H9 (cell line): ENCODE measurements around the gene TCF4. TPM values are rescaled to one million over a fixed set of nuclear protein-coding genes. Genes with fewer than 3 reads are reported as not detected.

Experiments used
- DNase-seq: peaks from one replicate; pipeline ENCODE4 v3.0.0-alpha.2; 2017
- H2AFZ ChIP-seq: one replicate; pipeline ENCODE4 v1.6.1; 2013; ENCODE audit warnings: mild to moderate bottlenecking, low read length, control low read depth, moderate library complexity
- H2AK5ac ChIP-seq: 2 replicates; pipeline ENCODE4 v1.6.1; 2013; ENCODE audit warnings: low read length, control low read depth, mixed read lengths; ENCODE audit not compliant: insufficient read length
- H2BK120ac ChIP-seq: one replicate; pipeline ENCODE4 v1.6.1; 2013; ENCODE audit warnings: low read depth, mild to moderate bottlenecking, low read length, control low read depth, inconsistent platforms; ENCODE audit not compliant: poor library complexity, severe bottlenecking
- H2BK12ac ChIP-seq: 2 replicates; pipeline ENCODE4 v1.6.1; 2013; ENCODE audit warnings: low read length, control low read depth, mixed read lengths, low read depth; ENCODE audit not compliant: insufficient read length
- H2BK15ac ChIP-seq: 2 replicates; pipeline ENCODE4 v1.6.1; 2013; ENCODE audit warnings: low read depth, low read length, control low read depth
- H2BK20ac ChIP-seq: one replicate; pipeline ENCODE4 v1.6.1; 2013; ENCODE audit warnings: low read depth, mild to moderate bottlenecking, low read length, control low read depth, inconsistent platforms; ENCODE audit not compliant: poor library complexity, severe bottlenecking
- H2BK5ac ChIP-seq: 2 replicates; pipeline ENCODE4 v1.6.1; 2013; ENCODE audit warnings: low read length, control low read depth, mixed read lengths; ENCODE audit not compliant: insufficient read length
- H3K14ac ChIP-seq: 2 replicates; pipeline ENCODE4 v1.6.1; 2013; ENCODE audit warnings: low read length, control low read depth; ENCODE audit not compliant: insufficient read depth
- H3K18ac ChIP-seq: 2 replicates; pipeline ENCODE4 v1.6.1; 2013; ENCODE audit warnings: low read depth, mild to moderate bottlenecking, mixed read lengths, low read length, control low read depth; ENCODE audit not compliant: insufficient read length
- H3K23ac ChIP-seq: 2 replicates; pipeline ENCODE4 v1.6.1; 2013; ENCODE audit warnings: low read length, control low read depth, mixed read lengths, low read depth; ENCODE audit not compliant: insufficient read length
- H3K23me2 ChIP-seq: 2 replicates; pipeline ENCODE4 v1.6.1; 2013; ENCODE audit warnings: low read depth, mild to moderate bottlenecking, mixed read lengths, low read length, control low read depth; ENCODE audit not compliant: insufficient read length, poor library complexity, severe bottlenecking
- H3K27ac ChIP-seq: 2 replicates; pipeline ENCODE4 v1.5.1; 2013; ENCODE audit warnings: low read length, control low read depth, mixed read lengths, low read depth; ENCODE audit not compliant: insufficient read length
- H3K27me3 ChIP-seq: 2 replicates; pipeline ENCODE4 v1.6.1; 2013; ENCODE audit warnings: low read length, control low read depth, inconsistent platforms; ENCODE audit not compliant: insufficient read depth
- H3K4ac ChIP-seq: 2 replicates; pipeline ENCODE4 v1.6.1; 2013; ENCODE audit warnings: low read depth, mild to moderate bottlenecking, control low read depth, inconsistent platforms, low read length, moderate library complexity
- H3K4me1 ChIP-seq: 2 replicates; pipeline ENCODE4 v1.6.1; 2013; ENCODE audit warnings: low read length, control low read depth, inconsistent platforms; ENCODE audit not compliant: insufficient read depth
- H3K4me2 ChIP-seq: 2 replicates; pipeline ENCODE4 v1.6.1; 2013; ENCODE audit warnings: low read length, control low read depth, mixed read lengths; ENCODE audit not compliant: insufficient read length, insufficient read depth
- H3K56ac ChIP-seq: 2 replicates; pipeline ENCODE4 v1.6.1; 2013; ENCODE audit warnings: low read depth, mild to moderate bottlenecking, mixed read lengths, low read length, control low read depth; ENCODE audit not compliant: insufficient read length
- H3K79me1 ChIP-seq: 2 replicates; pipeline ENCODE4 v1.6.1; 2013; ENCODE audit warnings: low read depth, mild to moderate bottlenecking, moderate library complexity, low read length, control low read depth, inconsistent platforms; ENCODE audit not compliant: insufficient read depth, poor library complexity, severe bottlenecking
- H3K79me2 ChIP-seq: 2 replicates; pipeline ENCODE4 v1.6.1; 2013; ENCODE audit warnings: low read length, control low read depth, inconsistent platforms; ENCODE audit not compliant: insufficient read depth
- H3K9ac ChIP-seq: 2 replicates; pipeline ENCODE4 v1.6.1; 2013; ENCODE audit warnings: low read length, control low read depth, mixed read lengths; ENCODE audit not compliant: insufficient read length; ENCODE audit errors: extremely low read depth
- H3K9me3 ChIP-seq: one replicate; pipeline ENCODE4 v1.6.1; 2013; ENCODE audit warnings: low read depth, low read length, inconsistent platforms; ENCODE audit not compliant: control insufficient read depth
- H3T11ph ChIP-seq: one replicate; pipeline ENCODE4 v1.6.1; 2013; ENCODE audit warnings: mild to moderate bottlenecking, low read length, control low read depth, inconsistent platforms
- H4K20me1 ChIP-seq: one replicate; pipeline ENCODE4 v1.6.1; 2013; ENCODE audit not compliant: control insufficient read depth, insufficient read length, insufficient read depth
- H4K5ac ChIP-seq: 2 replicates; pipeline ENCODE4 v1.6.1; 2013; ENCODE audit warnings: low read depth, mild to moderate bottlenecking, mixed read lengths, low read length, control low read depth; ENCODE audit not compliant: insufficient read length
- H4K8ac ChIP-seq: replicated peaks from 2 replicates; pipeline ENCODE4 v1.6.1; 2013; ENCODE audit warnings: low read length, control low read depth, mixed read lengths, low read depth; ENCODE audit not compliant: insufficient read length
- H4K91ac ChIP-seq: 2 replicates; pipeline ENCODE4 v1.6.1; 2013; ENCODE audit warnings: low read depth, mild to moderate bottlenecking, moderate library complexity, mixed read lengths, low read length, control low read depth; ENCODE audit not compliant: insufficient read length
- H3K27ac Mint-ChIP-seq, 3 experiments: 2 replicates in 2 of 3; 3 replicates in 1 of 3; pipeline ENCODE4 v1.8.0; 2020 to 2021; ENCODE audit warnings: mixed read lengths in 3 of 3, mild to moderate bottlenecking in 1 of 3, moderate library complexity in 1 of 3
- H3K27me3 Mint-ChIP-seq: 2 replicates; pipeline ENCODE4 v1.8.0; 2021; ENCODE audit warnings: low read depth, mild to moderate bottlenecking, moderate library complexity, mixed read lengths
- H3K36me3 Mint-ChIP-seq, 3 experiments: 2 replicates in 2 of 3; 3 replicates in 1 of 3; pipeline ENCODE4 v1.8.0; 2020 to 2021; ENCODE audit warnings: low read depth in 3 of 3, mixed read lengths in 3 of 3; ENCODE audit not compliant: insufficient read depth in 1 of 3
- H3K4me1 Mint-ChIP-seq, 2 experiments: 2 replicates each; pipeline ENCODE4 v1.8.0; 2020; ENCODE audit warnings: mixed read lengths in 2 of 2
- H3K4me3 Mint-ChIP-seq, 2 experiments: 2 replicates in 1 of 2; 3 replicates in 1 of 2; pipeline ENCODE4 v1.8.0; 2020 to 2021; ENCODE audit warnings: mild to moderate bottlenecking in 2 of 2, mixed read lengths in 2 of 2, moderate library complexity in 1 of 2
- H3K9me3 Mint-ChIP-seq, 2 experiments: 2 replicates in 1 of 2; 3 replicates in 1 of 2; pipeline ENCODE4 v1.8.0; 2020; ENCODE audit warnings: mild to moderate bottlenecking in 2 of 2, mixed read lengths in 2 of 2, moderate library complexity in 1 of 2
- WGBS: extraction: QIAGEN DNeasy Blood & Tissue Kit; methylation state at CpG from one replicate; pipeline ENCODE4 v1.1.7; 2013; ENCODE audit warnings: missing lambda C conversion rate, low lambda C conversion rate, mixed read lengths; ENCODE audit not compliant: insufficient read length; ENCODE audit errors: extremely low coverage; 5-methylcytosine and 5-hydroxymethylcytosine counted together
- total RNA-seq: library from RNA; stranded (reverse); gene quantifications from 2 replicates; pipeline ENCODE4 v1.2.1, GENCODE V29; 2021
- TF ChIP-seq, protein P1 (sequence below): fragments of 200-600 bp; sonication (generic); conservative IDR thresholded peaks from 3 replicates; pipeline ENCODE4 v1.8.0; 2021; ENCODE audit warnings: antibody characterized with exemption, mild to moderate bottlenecking

The TCF4 gene
- total RNA-seq, 1 experiment from 2014 or later = 99.4 TPM

DNA sequence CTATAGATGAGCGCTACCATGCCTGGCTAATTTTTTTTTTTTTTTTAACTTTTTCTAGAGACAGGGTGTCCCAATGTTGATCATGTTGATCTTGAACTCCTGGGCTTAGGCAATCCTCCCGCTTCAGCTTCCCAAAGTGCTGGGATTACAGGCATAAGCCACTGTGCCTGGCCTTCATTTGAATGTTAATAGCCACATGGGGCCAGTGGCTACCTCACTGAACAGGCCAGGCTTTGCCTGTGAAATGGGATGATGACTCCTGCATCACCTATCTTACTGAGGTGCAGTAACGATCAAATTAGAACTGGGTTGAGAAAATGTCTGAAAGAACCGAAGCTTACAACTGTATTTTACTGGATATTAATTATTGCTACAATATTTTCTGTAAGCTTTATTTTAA lies 278.7 kb downstream of the TCF4 start:
- Histone ChIP-seq H3K18ac (no peak overlapping the region), H4K8ac (no peak overlapping the region), H4K91ac (no peak overlapping the region), H3K4me2 (no peak overlapping the region), H3K4ac (no peak overlapping the region), H3K9ac (no peak overlapping the region), H4K20me1 (no peaks in the 10 kb centered on the region), H3K14ac (no peak overlapping the region), H3K79me1 (no peaks in the 10 kb centered on the region), H3K23me2 (no peaks in the 10 kb centered on the region), H2AFZ (no peak overlapping the region), H2BK120ac (no peak overlapping the region), H2AK5ac (no peak overlapping the region), H3K27ac (no peak overlapping the region), H2BK15ac (no peak overlapping the region), H3K4me1 (peaks cover 6% of the 10 kb centered on the region; the same call in 1 of the 2 replicates), H2BK20ac (no peak overlapping the region), H3K27me3 (no peaks in the 10 kb centered on the region), H3K79me2 (peaks cover 1% of the 10 kb centered on the region; the same call in 1 of the 2 replicates), H3T11ph (no peak overlapping the region), H3K23ac (no peak overlapping the region), H4K5ac (no peak overlapping the region), H3K56ac (no peak overlapping the region), H2BK12ac (no peak overlapping the region), H2BK5ac (no peak overlapping the region), H3K9me3 (no peaks in the 10 kb centered on the region)
- WGBS = no CpG with 5 or more reads among the region's 4 CpGs
- H3K9me3 Mint-ChIP-seq = no peaks in the 10 kb centered on the region
- TF ChIP-seq, protein P1, sequence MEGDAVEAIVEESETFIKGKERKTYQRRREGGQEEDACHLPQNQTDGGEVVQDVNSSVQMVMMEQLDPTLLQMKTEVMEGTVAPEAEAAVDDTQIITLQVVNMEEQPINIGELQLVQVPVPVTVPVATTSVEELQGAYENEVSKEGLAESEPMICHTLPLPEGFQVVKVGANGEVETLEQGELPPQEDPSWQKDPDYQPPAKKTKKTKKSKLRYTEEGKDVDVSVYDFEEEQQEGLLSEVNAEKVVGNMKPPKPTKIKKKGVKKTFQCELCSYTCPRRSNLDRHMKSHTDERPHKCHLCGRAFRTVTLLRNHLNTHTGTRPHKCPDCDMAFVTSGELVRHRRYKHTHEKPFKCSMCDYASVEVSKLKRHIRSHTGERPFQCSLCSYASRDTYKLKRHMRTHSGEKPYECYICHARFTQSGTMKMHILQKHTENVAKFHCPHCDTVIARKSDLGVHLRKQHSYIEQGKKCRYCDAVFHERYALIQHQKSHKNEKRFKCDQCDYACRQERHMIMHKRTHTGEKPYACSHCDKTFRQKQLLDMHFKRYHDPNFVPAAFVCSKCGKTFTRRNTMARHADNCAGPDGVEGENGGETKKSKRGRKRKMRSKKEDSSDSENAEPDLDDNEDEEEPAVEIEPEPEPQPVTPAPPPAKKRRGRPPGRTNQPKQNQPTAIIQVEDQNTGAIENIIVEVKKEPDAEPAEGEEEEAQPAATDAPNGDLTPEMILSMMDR = no peak
- no peak for DNase-seq
- H3K36me3 Mint-ChIP-seq = peaks cover 0 to 3% (median 0%) of the 10 kb centered on the region in 3 experiments; a peak in 1 of 7 replicates
- no peak overlapping the region for H3K27ac Mint-ChIP-seq
- peaks cover 31 to 46% of the 10 kb centered on the region in 2 experiments for H3K4me1 Mint-ChIP-seq
- no peaks in the 10 kb centered on the region for H3K27me3 Mint-ChIP-seq
- no peak overlapping the region for H3K4me3 Mint-ChIP-seq
